Gastrocnemius medialis (tissue), 4 donors: ENCODE data around the gene CLIP2. TPM values are rescaled to one million over a fixed set of nuclear protein-coding genes. Genes with fewer than 3 reads are reported as not detected.
A peak's percentile ranks its signal among the peaks of the same experiment; 100 is the strongest.

Experiments used
- ATAC-seq, 2 donors: fragments of 150-250 bp; one replicate each; pipeline ENCODE4 v1.9.1; 2016
- DNase-seq, 2 donors: peaks; one replicate each; pipeline ENCODE4 v3.0.0-alpha.2; 2019
- H3K27ac ChIP-seq, 4 donors: fragments of 200-600 bp; sonication (generic); 1 replicate in 1 of 4; 2 replicates in 3 of 4; pipeline ENCODE4 v1.5.1; 2016 to 2018; ENCODE audit warnings: mild to moderate bottlenecking in 2 of 4, moderate library complexity in 1 of 4
- H3K27me3 ChIP-seq, 3 donors: fragments of 200-600 bp; sonication (generic) in 2 of 3; 1 replicate in 1 of 3; 2 replicates in 2 of 3; pipeline versions ENCODE4 v1.5.1 to v1.6.0; 2016 to 2019; ENCODE audit warnings: mild to moderate bottlenecking in 1 of 3, moderate library complexity in 1 of 3
- H3K36me3 ChIP-seq, 2 donors: fragments of 200-600 bp; sonication (generic) in 1 of 2; one replicate each; pipeline ENCODE4 v1.5.1; 2017 to 2018
- H3K4me1 ChIP-seq, 2 donors: fragments of 200-600 bp; sonication (generic) in 1 of 2; one replicate each; pipeline ENCODE4 v1.5.1; 2016 to 2017; ENCODE audit warnings: mild to moderate bottlenecking in 2 of 2
- H3K4me3 ChIP-seq, 4 donors: fragments of 200-600 bp; sonication (generic) in 3 of 4; 1 replicate in 1 of 4; 2 replicates in 3 of 4; pipeline ENCODE4 v1.5.1; 2016 to 2019; ENCODE audit warnings: mild to moderate bottlenecking in 2 of 4
- H3K9me3 ChIP-seq, 3 donors: fragments of 200-600 bp; sonication (generic) in 2 of 3; 1 replicate in 1 of 3; 2 replicates in 2 of 3; pipeline ENCODE4 v1.5.1; 2016 to 2019
- POLR2A ChIP-seq, 2 donors: fragments of 450-650 bp; IDR thresholded peaks; one replicate each; pipeline ENCODE4 v1.6.1; 2017; ENCODE audit warnings: antibody characterized with exemption in 2 of 2, mild to moderate bottlenecking in 2 of 2, moderate library complexity in 2 of 2
- in situ Hi-C, 4 donors: fragments of 200-750 bp; cut with MboI; loops; one replicate each; pipeline versions ENCODE4 v1.15.0 to v1.8.0; 2017; ENCODE audit warnings: low sequenced_read_pairs in 4 of 4
- intact Hi-C: fragments of 100-400 bp; cut with DNase I; formaldehyde crosslinking; loops from one replicate; pipeline ENCODE4 v1.15.1; 2023; ENCODE audit warnings: low total_unique reads
- total RNA-seq, 4 donors: library from RNA; depleted of rRNA; stranded (reverse); fragments of >200 nt; gene quantifications; one replicate each; pipeline versions ENCODE4 v1.1.0 to v1.2.3, GENCODE V29; 2016
- TF ChIP-seq, protein P1 (sequence below), 5 experiments: fragments of 450-650 bp in 3 of 5; fragments of 200-600 bp in 2 of 5; sonication (generic) in 2 of 5; IDR thresholded peaks in 4 of 5; conservative IDR thresholded peaks in 1 of 5; 1 replicate in 4 of 5; 2 replicates in 1 of 5; pipeline ENCODE4 v1.5.1; 2016 to 2019; ENCODE audit warnings: antibody characterized with exemption in 5 of 5, mild to moderate bottlenecking in 3 of 5, moderate library complexity in 3 of 5

CLIP2 gene
- total RNA-seq, 4 donors from 2014 or later: 2.0 to 10.0 (median 4.2) TPM

GRCh38 chr7:74299401-74299800, 10.2 kb downstream of the CLIP2 start:
- H3K9me3 ChIP-seq: no peaks in the 10 kb centered on the region
- in situ Hi-C loops: no loop called here
- no peaks in the 10 kb centered on the region for H3K27me3 ChIP-seq
- intact Hi-C loops: loop anchor here (10.0 kb wide), 1 partner anchor 95 kb away; no protein-coding TSS in a partner anchor
- TF ChIP-seq POLR2A (IDR thresholded peaks at IDR 0.05): no peak
- TF ChIP-seq, protein P1, sequence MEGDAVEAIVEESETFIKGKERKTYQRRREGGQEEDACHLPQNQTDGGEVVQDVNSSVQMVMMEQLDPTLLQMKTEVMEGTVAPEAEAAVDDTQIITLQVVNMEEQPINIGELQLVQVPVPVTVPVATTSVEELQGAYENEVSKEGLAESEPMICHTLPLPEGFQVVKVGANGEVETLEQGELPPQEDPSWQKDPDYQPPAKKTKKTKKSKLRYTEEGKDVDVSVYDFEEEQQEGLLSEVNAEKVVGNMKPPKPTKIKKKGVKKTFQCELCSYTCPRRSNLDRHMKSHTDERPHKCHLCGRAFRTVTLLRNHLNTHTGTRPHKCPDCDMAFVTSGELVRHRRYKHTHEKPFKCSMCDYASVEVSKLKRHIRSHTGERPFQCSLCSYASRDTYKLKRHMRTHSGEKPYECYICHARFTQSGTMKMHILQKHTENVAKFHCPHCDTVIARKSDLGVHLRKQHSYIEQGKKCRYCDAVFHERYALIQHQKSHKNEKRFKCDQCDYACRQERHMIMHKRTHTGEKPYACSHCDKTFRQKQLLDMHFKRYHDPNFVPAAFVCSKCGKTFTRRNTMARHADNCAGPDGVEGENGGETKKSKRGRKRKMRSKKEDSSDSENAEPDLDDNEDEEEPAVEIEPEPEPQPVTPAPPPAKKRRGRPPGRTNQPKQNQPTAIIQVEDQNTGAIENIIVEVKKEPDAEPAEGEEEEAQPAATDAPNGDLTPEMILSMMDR (IDR thresholded peaks at IDR 0.05 in 4 of 5, conservative IDR thresholded peaks at IDR 0.05 in 1 of 5): no peak
- DNase-seq (no peak), ATAC-seq (no peak)
- H3K27ac ChIP-seq: no peak overlapping the region
- H3K4me1 ChIP-seq: no peaks in the 10 kb centered on the region
- no peaks in the 10 kb centered on the region for H3K36me3 ChIP-seq
- no peak overlapping the region for H3K4me3 ChIP-seq

GRCh38 chr7:74300926-74301325, 11.7 kb downstream of the CLIP2 start:
- intact Hi-C loops: no loop called here

GRCh38 chr7:74302745-74303221, 13.6 kb downstream of the CLIP2 start:
- intact Hi-C loops (no loop called here), in situ Hi-C loops (no loop called here)
- H3K36me3 ChIP-seq: no peaks in the 10 kb centered on the region
- DNase-seq: no peak
- H3K27ac ChIP-seq: no peak overlapping the region
- TF ChIP-seq POLR2A (IDR thresholded peaks at IDR 0.05): no peak
- TF ChIP-seq, protein P1 (IDR thresholded peaks at IDR 0.05 in 4 of 5, conservative IDR thresholded peaks at IDR 0.05 in 1 of 5): no peak
- H3K9me3 ChIP-seq: no peaks in the 10 kb centered on the region
- peaks cover 0 to 8% (median 3%) of the 10 kb centered on the region in 3 donors for H3K27me3 ChIP-seq
- H3K4me1 ChIP-seq: peaks cover 7 to 10% of the 10 kb centered on the region in 2 donors
- H3K4me3 ChIP-seq: no peak overlapping the region
- no peak for ATAC-seq

More at GRCh38 chr7:74300926-74301325, 11.7 kb downstream of the CLIP2 start:
- peaks cover 0 to 2% (median 0%) of the 10 kb centered on the region in 3 donors for H3K27me3 ChIP-seq
- no peaks in the 10 kb centered on the region for H3K4me1 ChIP-seq
- H3K4me3 ChIP-seq: no peak overlapping the region
- H3K9me3 ChIP-seq: no peaks in the 10 kb centered on the region
- no peaks in the 10 kb centered on the region for H3K36me3 ChIP-seq
- no peak overlapping the region for H3K27ac ChIP-seq
- ATAC-seq: no peak
- in situ Hi-C loops: no loop called here
- TF ChIP-seq, protein P1 (IDR thresholded peaks at IDR 0.05 in 4 of 5, conservative IDR thresholded peaks at IDR 0.05 in 1 of 5): no peak
- no peak for TF ChIP-seq POLR2A (IDR thresholded peaks at IDR 0.05)
- no peak for DNase-seq

- in situ Hi-C loops: no loop called here
- Histone ChIP-seq H3K9me3 (no peaks in the 10 kb centered on the region), H3K36me3 (no peaks in the 10 kb centered on the region), H3K27me3 (peaks cover 0 to 8% (median 3%) of the 10 kb centered on the region in 3 donors), H3K27ac (no peak overlapping the region), H3K4me1 (peaks cover 7 to 10% of the 10 kb centered on the region in 2 donors), H3K4me3 (no peak overlapping the region)
- DNase-seq: no peak
- no peak for ATAC-seq
- intact Hi-C loops: no loop called here
- no peak for TF ChIP-seq POLR2A (IDR thresholded peaks at IDR 0.05)
These were observed 15.3 kb downstream of the CLIP2 start for GRCh38 chr7:74304550-74304949.

DNA sequence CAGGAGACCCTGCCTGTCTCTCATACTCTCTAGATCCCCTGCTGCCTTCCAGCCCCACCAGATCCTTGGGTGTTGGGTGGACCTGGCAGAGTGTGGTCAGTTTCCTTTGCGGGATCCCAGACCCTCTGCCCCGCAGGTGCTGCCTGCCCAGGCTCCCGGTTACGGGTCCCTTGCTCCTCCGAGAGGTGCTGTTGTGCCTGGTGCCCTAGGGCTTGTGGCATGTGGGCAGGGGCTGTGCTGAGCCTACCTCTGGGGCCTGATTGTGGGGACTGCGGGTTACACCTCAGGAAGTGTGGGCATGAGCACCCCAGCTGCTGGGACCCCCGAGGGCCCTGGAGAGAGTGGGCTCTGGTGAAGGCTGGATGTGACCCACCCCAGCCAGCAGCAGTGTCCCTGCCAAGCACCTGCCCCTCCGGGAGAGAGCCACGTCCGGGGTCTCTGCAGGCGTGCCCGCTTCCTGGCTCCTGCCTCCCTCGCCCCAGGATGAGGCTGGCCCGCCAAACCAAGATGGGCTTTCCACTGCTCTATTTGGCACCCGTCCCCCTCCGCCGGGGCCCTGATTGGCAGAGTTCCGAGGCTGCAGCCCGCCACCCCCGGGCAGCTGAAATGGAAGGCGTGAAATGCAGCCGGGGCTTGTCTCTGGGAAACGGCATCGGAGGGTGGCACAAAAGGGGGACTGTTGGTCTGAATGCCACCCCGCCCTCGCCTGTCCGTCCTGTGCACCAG, 17.0 kb downstream of the CLIP2 start:
- Histone ChIP-seq H3K4me3 (peak overlapping the region in 2 of 4 donors; percentile 22 to 34), H3K4me1 (peaks cover 7 to 10% of the 10 kb centered on the region in 2 donors), H3K9me3 (no peaks in the 10 kb centered on the region), H3K27me3 (peaks cover 0 to 8% (median 3%) of the 10 kb centered on the region in 3 donors), H3K27ac (peak overlapping the region in 1 of 4 donors; percentile 29), H3K36me3 (no peaks in the 10 kb centered on the region)
- DNase-seq (no peak), ATAC-seq (no peak)
- TF ChIP-seq, protein P1 (IDR thresholded peaks at IDR 0.05 in 4 of 5, conservative IDR thresholded peaks at IDR 0.05 in 1 of 5): no peak
- TF ChIP-seq POLR2A (IDR thresholded peaks at IDR 0.05): no peak
- in situ Hi-C loops (no loop called here), intact Hi-C loops (no loop called here)
